Loucy (cell line): ENCODE results near the gene PTCSC3.

Experiments used
- H2AFZ ChIP-seq: fragments of 200-600 bp; sonication (generic); 2 replicates; pipeline ENCODE4 v1.6.0; 2016; ENCODE audit warnings: antibody characterized with exemption, mild to moderate bottlenecking, low read length, moderate library complexity
- H3F3A ChIP-seq: fragments of 200-600 bp; 2 replicates; pipeline ENCODE4 v1.6.0; 2016; ENCODE audit warnings: antibody characterized with exemption, low read depth, mild to moderate bottlenecking
- H3K27me3 ChIP-seq: fragments of 200-600 bp; sonication (generic); 2 replicates; pipeline ENCODE4 v1.6.1; 2014; ENCODE audit warnings: low read length, mild to moderate bottlenecking; ENCODE audit not compliant: insufficient read depth, poor library complexity, severe bottlenecking
- H3K36me3 ChIP-seq: fragments of 200-600 bp; sonication (generic); 2 replicates; pipeline ENCODE4 v1.6.1; 2016; ENCODE audit warnings: low read length; ENCODE audit not compliant: insufficient read depth
- H3K4me1 ChIP-seq: fragments of 200-600 bp; sonication (generic); 2 replicates; pipeline ENCODE4 v1.5.1; 2014; ENCODE audit warnings: low read length, mild to moderate bottlenecking; ENCODE audit not compliant: insufficient read depth, poor library complexity, severe bottlenecking
- H3K4me2 ChIP-seq: fragments of 200-600 bp; sonication (generic); 2 replicates; pipeline ENCODE4 v1.6.0; 2014; ENCODE audit warnings: antibody characterized with exemption, low read length, low read depth, mild to moderate bottlenecking; ENCODE audit not compliant: poor library complexity, severe bottlenecking
- H3K4me3 ChIP-seq: fragments of 200-600 bp; sonication (generic); 2 replicates; pipeline ENCODE4 v1.5.1; 2014; ENCODE audit warnings: low read length, mild to moderate bottlenecking, mixed read lengths; ENCODE audit not compliant: poor library complexity, severe bottlenecking
- H3K79me2 ChIP-seq: fragments of 200-600 bp; sonication (generic); 2 replicates; pipeline ENCODE4 v1.6.1; 2014; ENCODE audit warnings: low read length; ENCODE audit not compliant: insufficient read depth
- H3K9ac ChIP-seq: fragments of 200-600 bp; sonication (generic); 2 replicates; pipeline ENCODE4 v1.6.0; 2014; ENCODE audit warnings: mild to moderate bottlenecking, low read depth, low read length, moderate library complexity; ENCODE audit not compliant: poor library complexity, severe bottlenecking
- H3K9me2 ChIP-seq: fragments of 200-600 bp; sonication (generic); replicated peaks from 2 replicates; pipeline ENCODE4 v1.6.1; 2016; ENCODE audit warnings: low read depth, low read length, mixed read lengths
- H3K9me3 ChIP-seq: fragments of 200-600 bp; sonication (generic); 2 replicates; pipeline ENCODE4 v1.6.1; 2014; ENCODE audit warnings: mild to moderate bottlenecking, antibody characterized with exemption, low read length, low read depth; ENCODE audit not compliant: insufficient read depth
- H4K20me1 ChIP-seq: fragments of 200-600 bp; sonication (generic); 2 replicates; pipeline ENCODE4 v1.6.0; 2014; ENCODE audit warnings: antibody characterized with exemption, low read length, mild to moderate bottlenecking; ENCODE audit not compliant: insufficient read depth, poor library complexity, severe bottlenecking
- CTCF ChIP-seq: fragments of 200-600 bp; sonication (generic); conservative IDR thresholded peaks from 2 replicates; pipeline ENCODE4 v1.5.1; 2014; ENCODE audit warnings: mild to moderate bottlenecking, antibody characterized with exemption, low read length
- EZH2phosphoT487 ChIP-seq: fragments of 200-600 bp; IDR thresholded peaks from 2 replicates; pipeline ENCODE4 v1.6.1; 2018; ENCODE audit warnings: antibody characterized with exemption, mild to moderate bottlenecking, moderate library complexity, borderline replicate concordance

Gene PTCSC3

GRCh38 chr14:36161776-36162175, 14.7 kb downstream of the PTCSC3 start:
- Histone ChIP-seq H3K79me2 (no peaks in the 10 kb centered on the region), H3K4me3 (no peak overlapping the region), H3K4me1 (no peaks in the 10 kb centered on the region), H4K20me1 (no peaks in the 10 kb centered on the region), H3K9ac (no peak overlapping the region), H3K27me3 (no peaks in the 10 kb centered on the region), H3F3A (no peaks in the 10 kb centered on the region), H3K9me3 (no peaks in the 10 kb centered on the region), H3K4me2 (no peak overlapping the region), H3K9me2 (no peaks in the 10 kb centered on the region), H2AFZ (no peak overlapping the region), H3K36me3 (no peaks in the 10 kb centered on the region)
- TF ChIP-seq EZH2phosphoT487 (no peak), CTCF (no peak)

- Histone ChIP-seq H3K4me1 (no peaks in the 10 kb centered on the region), H3F3A (no peaks in the 10 kb centered on the region), H3K9ac (no peak overlapping the region), H2AFZ (no peak overlapping the region), H4K20me1 (no peaks in the 10 kb centered on the region), H3K27me3 (no peaks in the 10 kb centered on the region), H3K9me2 (no peaks in the 10 kb centered on the region), H3K79me2 (no peaks in the 10 kb centered on the region), H3K4me3 (no peak overlapping the region), H3K36me3 (no peaks in the 10 kb centered on the region), H3K9me3 (no peaks in the 10 kb centered on the region), H3K4me2 (no peak overlapping the region)
- TF ChIP-seq CTCF, result no peak
- no peak for TF ChIP-seq EZH2phosphoT487
Measured at GRCh38 chr14:36151335-36151734, 25.2 kb downstream of the PTCSC3 start.

- no peak overlapping the region for H2AFZ ChIP-seq
- H3K4me3 ChIP-seq, result no peak overlapping the region
- H3K79me2 ChIP-seq, result no peaks in the 10 kb centered on the region
- H3K4me2 ChIP-seq, result no peak overlapping the region
- no peaks in the 10 kb centered on the region for H4K20me1 ChIP-seq
- no peaks in the 10 kb centered on the region for H3K27me3 ChIP-seq
- H3K4me1 ChIP-seq, result no peaks in the 10 kb centered on the region
- H3K9me2 ChIP-seq, result no peaks in the 10 kb centered on the region
- H3K9ac ChIP-seq, result no peak overlapping the region
- H3K36me3 ChIP-seq, result no peaks in the 10 kb centered on the region
- TF ChIP-seq EZH2phosphoT487 (no peak), CTCF (no peak)
- no peaks in the 10 kb centered on the region for H3F3A ChIP-seq
- no peaks in the 10 kb centered on the region for H3K9me3 ChIP-seq
Measured at GRCh38 chr14:36134038-36134437, 42.5 kb downstream of the PTCSC3 start.
